ENCODE results near the gene ABCC6. TPM values are rescaled to one million over a fixed set of nuclear protein-coding genes. Genes with fewer than 3 reads are reported as not detected.

The ABCC6 gene
- total RNA-seq, 1 experiment from 2014 or later, result 0.73 TPM

GRCh38 chr16:16138034-16138635 is 85.2 kb downstream of the ABCC6 start:
- peaks cover 7% of the 10 kb centered on the region for H3K36me3 ChIP-seq (ENCODE audit: low read depth, low read length)
- no peaks in the 10 kb centered on the region for H3F3A ChIP-seq (ENCODE audit: low read length, unreplicated experiment)
- no peaks in the 10 kb centered on the region for H3K9me3 ChIP-seq (ENCODE audit: low read length)
- no peaks in the 10 kb centered on the region for H3K79me2 ChIP-seq (ENCODE audit: low read length)
- H4K20me1 ChIP-seq (ENCODE audit: low read length), result no peaks in the 10 kb centered on the region
- intact Hi-C loops (cut with micrococcal nuclease), result no loop called here
- no peak overlapping the region for H3K4me2 ChIP-seq (ENCODE audit: low read length)
- DNase-seq (no peak), ATAC-seq (no peak)
- no peak overlapping the region for H3K4me3 ChIP-seq (ENCODE audit: low read length)
- no peak overlapping the region for H3K27ac ChIP-seq (ENCODE audit: low read length)
- ChIA-PET CTCF (no interaction called here), POLR2A (ENCODE audit: unreplicated experiment) (no interaction called here)
- no peak overlapping the region for H3K9ac ChIP-seq (ENCODE audit: low read length)
- no peaks in the 10 kb centered on the region for H3K27me3 ChIP-seq (ENCODE audit: low read length)
- no peaks in the 10 kb centered on the region for H3K4me1 ChIP-seq (ENCODE audit: insufficient read depth, low read length)
- no peaks in the 10 kb centered on the region for H3K9me2 ChIP-seq (replicated peaks; ENCODE audit: low read length)
- no peak overlapping the region for H2AFZ ChIP-seq (ENCODE audit: low read length)
- no TSS peak for BruUV-seq (replicated peaks)
- no peak for TF ChIP-seq EZH2phosphoT487 (IDR thresholded peaks at IDR 0.05; ENCODE audit: borderline replicate concordance, low read length)
- TF ChIP-seq EZH2 (IDR thresholded peaks at IDR 0.05; ENCODE audit: low read length, unreplicated experiment), result no peak
- no peak for TF ChIP-seq CTCF (conservative IDR thresholded peaks at IDR 0.05; ENCODE audit: low read depth, low read length)

DNA sequence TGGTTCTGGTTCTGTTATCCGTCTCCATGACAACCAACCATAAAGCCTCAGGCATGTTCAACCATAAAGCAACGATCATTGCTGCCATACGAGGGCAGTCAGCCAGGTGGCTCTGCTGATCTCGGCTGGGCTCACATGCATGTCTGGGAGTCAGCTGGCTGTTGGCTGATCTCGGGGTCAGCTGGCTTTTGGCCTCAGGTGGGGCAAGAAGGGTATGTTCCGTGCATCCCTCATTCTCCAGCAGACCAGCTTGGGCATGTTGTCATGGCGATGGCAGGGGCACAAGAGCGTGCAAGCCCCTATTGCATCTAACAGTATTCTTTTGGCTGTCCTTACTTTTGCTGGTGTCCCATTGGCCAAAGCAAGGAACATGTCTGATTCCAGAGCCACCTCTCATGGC is 86.2 kb downstream of the ABCC6 start:
- Histone ChIP-seq H3K79me2 (ENCODE audit: low read length) (no peaks in the 10 kb centered on the region), H3K27me3 (ENCODE audit: low read length) (no peaks in the 10 kb centered on the region), H3F3A (ENCODE audit: low read length, unreplicated experiment) (no peaks in the 10 kb centered on the region), H3K9me3 (ENCODE audit: low read length) (no peaks in the 10 kb centered on the region), H3K4me2 (ENCODE audit: low read length) (no peak overlapping the region), H3K4me1 (ENCODE audit: insufficient read depth, low read length) (no peaks in the 10 kb centered on the region), H3K9ac (ENCODE audit: low read length) (no peak overlapping the region), H3K36me3 (ENCODE audit: low read depth, low read length) (peaks cover 7% of the 10 kb centered on the region), H3K4me3 (ENCODE audit: low read length) (no peak overlapping the region), H3K27ac (ENCODE audit: low read length) (no peak overlapping the region), H4K20me1 (ENCODE audit: low read length) (no peaks in the 10 kb centered on the region), H3K9me2 (replicated peaks; ENCODE audit: low read length) (no peaks in the 10 kb centered on the region), H2AFZ (ENCODE audit: low read length) (no peak overlapping the region)
- ChIA-PET CTCF (no interaction called here), POLR2A (ENCODE audit: unreplicated experiment) (no interaction called here)
- intact Hi-C loops (cut with micrococcal nuclease), result no loop called here
- no peak for ATAC-seq
- TF ChIP-seq CTCF (conservative IDR thresholded peaks at IDR 0.05; ENCODE audit: low read depth, low read length), result no peak
- no peak for TF ChIP-seq EZH2phosphoT487 (IDR thresholded peaks at IDR 0.05; ENCODE audit: borderline replicate concordance, low read length)
- no peak for TF ChIP-seq EZH2 (IDR thresholded peaks at IDR 0.05; ENCODE audit: low read length, unreplicated experiment)
- DNase-seq, result no peak
- no TSS peak for BruUV-seq (replicated peaks)

DNA sequence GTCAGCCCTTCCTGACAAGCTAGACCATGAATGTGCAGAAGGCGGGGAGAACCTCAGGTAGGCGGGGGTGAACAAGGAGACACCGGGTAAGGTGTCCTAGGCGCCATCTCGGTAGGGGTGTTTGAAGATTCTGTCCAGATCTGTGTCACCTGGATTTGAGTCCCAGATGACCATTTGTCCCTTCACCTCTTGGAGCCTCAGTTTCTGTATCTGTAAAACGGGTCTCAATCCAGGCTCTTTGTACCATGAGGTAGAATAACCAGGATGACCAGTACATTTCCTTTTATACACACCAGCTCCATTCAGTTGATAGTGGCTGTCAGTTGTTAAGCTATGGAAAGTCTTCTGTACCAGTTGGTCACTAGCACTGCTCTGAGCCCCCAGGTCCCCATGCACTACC is 86.7 kb downstream of the ABCC6 start:
- H3K4me3 ChIP-seq (ENCODE audit: low read length), result no peak overlapping the region
- H3K9me2 ChIP-seq (replicated peaks; ENCODE audit: low read length), result no peaks in the 10 kb centered on the region
- peaks cover 7% of the 10 kb centered on the region for H3K36me3 ChIP-seq (ENCODE audit: low read depth, low read length)
- no peaks in the 10 kb centered on the region for H3F3A ChIP-seq (ENCODE audit: low read length, unreplicated experiment)
- DNase-seq, result no peak
- H3K4me2 ChIP-seq (ENCODE audit: low read length), result no peak overlapping the region
- H2AFZ ChIP-seq (ENCODE audit: low read length), result no peak overlapping the region
- TF ChIP-seq EZH2phosphoT487 (IDR thresholded peaks at IDR 0.05; ENCODE audit: borderline replicate concordance, low read length), result no peak
- no peak for TF ChIP-seq CTCF (conservative IDR thresholded peaks at IDR 0.05; ENCODE audit: low read depth, low read length)
- TF ChIP-seq EZH2 (IDR thresholded peaks at IDR 0.05; ENCODE audit: low read length, unreplicated experiment), result no peak
- no peaks in the 10 kb centered on the region for H3K27me3 ChIP-seq (ENCODE audit: low read length)
- ChIA-PET POLR2A (ENCODE audit: unreplicated experiment) (no interaction called here), CTCF (no interaction called here)
- H3K9me3 ChIP-seq (ENCODE audit: low read length), result no peaks in the 10 kb centered on the region
- intact Hi-C loops (cut with micrococcal nuclease), result no loop called here
- H4K20me1 ChIP-seq (ENCODE audit: low read length), result no peaks in the 10 kb centered on the region
- no TSS peak for BruUV-seq (replicated peaks)
- no peak for ATAC-seq
- no peaks in the 10 kb centered on the region for H3K79me2 ChIP-seq (ENCODE audit: low read length)
- no peak overlapping the region for H3K27ac ChIP-seq (ENCODE audit: low read length)
- no peak overlapping the region for H3K9ac ChIP-seq (ENCODE audit: low read length)
- H3K4me1 ChIP-seq (ENCODE audit: insufficient read depth, low read length), result no peaks in the 10 kb centered on the region

Data from PC-3 (cell line).